NCI-H510A (cell line): ENCODE data around the gene EVC.
"Not testable (repeated sequence)": the region's sequence is repeated elsewhere in the genome, so short reads cannot be mapped to it uniquely, and the experiment has no call there.

Source experiments
- DNase-seq: peaks from one replicate; lab custom pipeline; 2025; lab: John Stamatoyannopoulos, UW

EVC gene

DNA sequence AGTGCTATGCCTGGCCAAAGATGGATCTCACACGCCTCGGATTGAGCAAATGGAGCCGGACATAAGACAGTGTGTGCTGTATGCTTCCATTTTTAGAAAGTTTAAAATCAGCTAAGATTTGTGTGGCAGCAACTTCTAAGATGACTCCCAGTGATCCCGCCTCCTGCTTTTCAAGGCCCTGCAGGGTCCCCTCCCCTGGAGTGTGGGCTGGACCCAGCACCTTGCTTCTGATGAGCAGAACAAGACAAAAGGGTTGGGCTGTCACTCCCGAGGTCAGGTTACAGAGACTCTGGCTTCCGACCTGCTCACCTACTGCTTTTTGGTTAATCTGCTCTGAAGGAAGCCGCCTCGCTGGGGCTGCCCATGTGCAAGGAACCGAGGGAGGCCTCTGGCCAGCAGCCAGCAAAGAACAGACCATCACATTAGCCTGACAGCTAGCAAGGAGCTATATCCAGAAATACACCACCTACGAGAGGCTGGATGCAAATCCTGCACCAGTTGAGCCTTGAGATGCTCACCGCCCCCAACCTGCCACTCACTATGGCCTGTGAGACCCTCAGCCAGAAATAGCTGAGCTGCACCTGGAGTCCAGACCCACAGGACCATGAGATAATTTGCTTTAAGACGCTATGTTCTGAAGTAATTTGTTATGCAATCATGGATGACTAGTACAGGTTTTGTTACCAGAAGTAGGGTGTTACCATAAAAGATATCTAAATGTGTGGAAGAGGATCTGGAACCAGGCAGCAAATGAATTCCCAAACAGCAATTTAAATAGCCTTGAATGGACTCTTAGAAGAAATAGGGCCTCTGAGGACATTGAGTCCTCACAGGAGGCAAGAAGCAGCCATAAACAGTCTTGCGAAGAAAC is 134.3 kb downstream of the EVC start:
- DNase-seq, result no peak

DNA sequence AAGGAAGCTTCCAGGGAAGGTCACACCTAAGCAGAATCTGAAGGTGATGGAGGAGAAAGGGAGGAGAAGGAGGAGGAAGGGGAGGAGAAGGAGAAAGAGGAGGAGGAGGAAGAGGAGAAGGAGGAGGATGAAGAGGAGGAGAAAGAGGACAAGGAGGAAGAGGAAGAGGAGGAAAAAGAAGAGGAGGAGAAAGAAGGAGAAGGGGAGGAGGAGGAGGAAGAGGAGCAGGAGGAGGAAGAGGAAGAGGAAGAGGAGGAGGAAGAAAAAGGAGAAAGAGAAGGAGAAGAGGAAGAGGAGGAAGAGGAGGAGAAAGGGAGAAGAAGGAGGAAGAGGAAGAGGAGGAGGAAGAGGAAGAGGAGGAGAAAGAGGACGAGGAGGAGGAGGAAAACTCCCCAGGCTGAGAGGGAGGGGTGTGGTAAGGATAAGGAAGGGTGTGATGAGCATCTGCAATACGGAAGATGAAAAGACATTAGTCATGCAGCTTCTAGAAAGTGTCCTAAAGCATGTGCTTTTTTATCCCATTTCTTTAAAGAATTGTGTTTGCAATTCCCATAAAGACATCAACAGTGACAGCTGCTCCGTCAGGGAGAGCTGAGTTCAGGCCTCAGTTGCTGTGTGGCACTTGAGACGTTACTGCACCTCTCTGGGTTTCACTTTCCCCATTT is 140.8 kb downstream of the EVC start:
- no peak for DNase-seq

DNA sequence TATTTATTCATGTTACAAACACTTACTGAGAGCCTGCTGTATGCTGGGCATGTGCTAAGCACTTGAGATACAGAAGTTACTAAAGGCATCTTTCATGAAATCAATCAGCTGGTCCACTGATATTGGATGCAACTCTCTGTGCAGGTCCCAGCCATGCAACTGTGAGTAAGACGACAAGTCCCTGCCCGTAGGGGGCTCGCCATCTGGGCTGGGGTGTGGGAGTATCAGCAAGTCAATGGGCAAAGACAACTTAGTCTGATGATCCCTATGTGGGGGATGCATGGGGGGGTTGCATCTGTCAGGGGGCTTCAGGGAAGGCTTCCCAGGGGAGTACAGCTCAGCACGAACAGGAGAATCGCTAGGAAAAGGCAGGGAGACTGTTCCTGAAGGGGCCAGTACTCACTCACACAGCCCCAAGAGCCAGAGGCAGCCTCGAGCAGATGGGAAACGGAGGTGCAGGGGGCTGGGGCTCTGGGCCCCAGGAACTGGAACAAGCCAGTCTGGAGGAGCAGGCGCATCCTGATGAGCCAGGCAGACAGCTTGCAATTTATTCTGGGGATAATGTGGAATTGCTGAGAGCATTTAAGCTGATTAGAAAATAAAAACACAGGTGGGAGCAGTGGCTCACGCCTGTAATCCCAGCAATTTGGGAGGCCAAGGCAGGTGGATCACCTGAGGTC is 141.7 kb downstream of the EVC start:
- no peak for DNase-seq

DNA sequence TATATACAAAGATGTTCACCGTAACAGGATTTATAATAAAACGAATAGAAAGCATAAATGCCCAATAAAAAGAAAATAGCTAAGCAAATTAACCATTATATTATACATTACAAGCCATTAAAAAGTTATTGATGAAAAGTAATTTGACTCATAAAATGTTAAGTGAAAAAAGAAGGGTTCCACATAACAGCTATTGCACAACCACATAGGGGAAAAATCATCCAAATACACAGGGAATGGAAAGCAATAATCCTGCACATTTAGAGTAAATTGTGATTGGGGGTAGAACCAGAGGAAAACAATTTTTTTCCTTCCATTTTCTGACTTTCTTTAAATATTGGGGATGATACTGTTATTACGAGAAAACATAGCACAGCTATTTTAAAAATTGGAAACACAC is 143.9 kb downstream of the EVC start:
- DNase-seq, result no peak

DNA sequence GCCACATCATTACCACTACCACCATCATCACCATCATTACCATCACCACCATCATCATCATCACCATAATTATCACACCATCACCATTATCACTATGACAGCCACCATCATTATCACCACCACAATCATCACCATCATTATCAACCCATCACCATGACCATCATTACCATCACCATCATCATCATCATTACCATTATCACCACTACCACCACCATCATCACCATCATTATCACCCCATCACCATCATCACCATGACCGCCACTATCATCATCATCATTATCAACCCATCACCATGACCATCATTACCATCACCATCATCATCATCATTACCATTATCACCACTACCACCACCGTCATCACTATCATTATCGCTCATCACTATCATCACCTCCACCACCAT is 145.4 kb downstream of the EVC start:
- DNase-seq, result not testable (repeated sequence)

DNA sequence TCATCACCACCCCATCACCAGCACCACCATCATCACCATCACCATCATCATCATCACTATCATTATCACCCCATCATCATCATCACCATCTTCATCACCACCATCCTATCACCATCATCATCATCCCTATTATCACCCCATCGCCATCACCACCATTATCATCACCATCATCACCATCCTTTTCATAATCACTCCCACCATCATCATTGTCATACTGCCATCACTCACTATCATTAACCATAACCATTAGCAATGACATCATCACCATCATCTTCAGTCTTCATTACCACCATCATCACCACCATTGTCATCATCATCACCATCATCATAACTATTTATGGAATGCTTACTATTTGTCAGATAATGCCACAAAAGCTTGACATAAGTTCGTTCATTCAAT is 146.2 kb downstream of the EVC start:
- no peak for DNase-seq

DNA sequence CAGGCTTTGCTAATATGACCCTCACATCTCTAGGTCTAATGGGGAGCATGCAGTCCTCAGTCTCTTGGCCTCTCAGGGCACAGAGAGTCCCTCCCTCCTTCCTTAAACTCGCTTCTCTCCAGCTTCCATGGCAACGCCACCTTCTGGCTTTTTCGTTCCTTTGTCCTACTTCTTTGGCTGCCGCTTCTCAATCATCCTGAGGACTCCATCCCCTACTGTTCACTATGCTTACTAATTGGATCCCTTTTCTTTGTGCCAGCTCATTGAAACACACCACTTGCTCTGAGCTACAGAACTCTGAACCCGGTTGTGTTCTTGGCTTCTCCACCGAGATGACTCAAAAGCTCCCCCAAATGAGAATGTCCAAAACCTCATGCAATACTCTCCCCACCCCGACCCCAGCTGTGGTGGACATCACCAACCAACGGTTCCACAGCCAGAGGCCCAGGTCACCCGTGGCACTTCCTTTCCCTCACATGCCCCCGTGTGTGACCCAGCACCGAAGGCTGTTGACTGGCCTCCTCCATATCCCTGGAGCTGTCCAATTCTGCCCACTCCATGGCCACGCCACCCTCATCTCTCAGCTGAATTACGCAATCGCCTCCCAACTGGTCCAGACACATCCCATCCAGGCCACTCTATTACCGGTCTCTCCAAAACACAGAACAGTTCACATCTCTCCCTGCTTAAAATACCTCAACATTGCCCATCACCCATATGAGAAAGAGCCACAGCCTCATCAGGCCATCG is 147.2 kb downstream of the EVC start:
- no peak for DNase-seq

DNA sequence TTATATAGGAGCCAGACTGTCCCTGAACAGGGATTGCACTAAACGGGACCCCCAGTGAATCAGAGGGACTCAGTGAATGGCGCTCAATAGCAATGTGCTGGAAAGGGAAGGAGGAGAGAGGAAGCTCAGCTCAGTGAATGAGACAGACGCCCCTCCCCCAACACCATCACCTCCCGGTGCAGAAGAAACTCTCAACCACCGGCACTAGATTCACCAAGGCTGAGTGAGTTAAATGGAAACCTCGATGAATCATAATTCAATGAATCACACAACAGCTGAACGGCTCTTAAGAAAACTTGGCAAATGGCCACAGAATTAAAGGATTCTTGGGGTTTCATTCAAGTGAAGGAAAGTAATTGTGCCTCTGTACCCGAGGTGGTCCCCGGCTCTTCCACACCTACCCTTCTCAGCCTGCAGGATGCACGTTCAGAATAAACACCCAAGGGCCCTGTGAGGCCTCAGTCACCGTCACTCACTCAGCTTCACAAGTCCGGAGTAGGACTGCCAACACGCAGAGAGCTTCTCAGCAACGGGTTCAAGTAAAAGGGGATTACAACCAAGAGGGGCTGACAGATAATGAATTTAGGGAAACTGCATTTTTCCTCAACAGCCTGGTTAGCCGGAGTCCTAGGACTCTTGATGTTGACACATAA is 152.6 kb downstream of the EVC start:
- no peak for DNase-seq
